Measurements from ENCODE around the gene PTPRT.

PTPRT gene

GRCh38 chr20:42346189-42347170 is 843.2 kb downstream of the PTPRT start:
- DNase-seq = no peak

GRCh38 chr20:42341654-42342053 is 848.1 kb downstream of the PTPRT start:
- no peak for DNase-seq

GRCh38 chr20:42340368-42340767 is 849.3 kb downstream of the PTPRT start:
- no peak for DNase-seq

- DNase-seq = no peak
Observed at GRCh38 chr20:42338294-42339201, 851.2 kb downstream of the PTPRT start.

GRCh38 chr20:42336576-42336975 is 853.1 kb downstream of the PTPRT start:
- no peak for DNase-seq

- no peak for DNase-seq
Observed at GRCh38 chr20:42319252-42320013, 870.3 kb downstream of the PTPRT start.

GRCh38 chr20:42313704-42314103 is 876.0 kb downstream of the PTPRT start:
- DNase-seq = no peak

- DNase-seq = no peak
Observed at GRCh38 chr20:42309050-42309449, 880.7 kb downstream of the PTPRT start.

GRCh38 chr20:42308171-42308570 is 881.5 kb downstream of the PTPRT start:
- no peak for DNase-seq

- no peak for DNase-seq
Observed at GRCh38 chr20:42295592-42295991, 894.1 kb downstream of the PTPRT start.

GRCh38 chr20:42294976-42295375 is 894.7 kb downstream of the PTPRT start:
- DNase-seq = no peak

GRCh38 chr20:42281801-42282200 is 907.9 kb downstream of the PTPRT start:
- no peak for DNase-seq

- no peak for DNase-seq
Observed at GRCh38 chr20:42276718-42277602, 912.7 kb downstream of the PTPRT start.

GRCh38 chr20:42274986-42275385 is 914.7 kb downstream of the PTPRT start:
- no peak for DNase-seq

GRCh38 chr20:42272516-42272915 is 917.2 kb downstream of the PTPRT start:
- DNase-seq = no peak

GRCh38 chr20:42270539-42270938 is 919.2 kb downstream of the PTPRT start:
- no peak for DNase-seq

GRCh38 chr20:42267793-42268384 is 921.8 kb downstream of the PTPRT start:
- no peak for DNase-seq

- no peak for DNase-seq
Observed at GRCh38 chr20:42261766-42262270, 927.9 kb downstream of the PTPRT start.

- no peak for DNase-seq
Observed at GRCh38 chr20:42260184-42260583, 929.5 kb downstream of the PTPRT start.

GRCh38 chr20:42259389-42259788 is 930.3 kb downstream of the PTPRT start:
- DNase-seq = no peak

All from OCI-M1 (cell line).